ENCODE data around the gene SENP5.

GRCh38 chr3:196902296-196902695, 34.6 kb downstream of the SENP5 start:
- TF ChIP-seq POLR2A (IDR thresholded peaks at IDR 0.05) (no peak), CTCF (IDR thresholded peaks at IDR 0.05) (no peak)

Measured in right lobe of liver (tissue), 4 donors.